ENCODE data around the gene ATL2.
"Not testable (repeated sequence)": the region's sequence is repeated elsewhere in the genome, so short reads cannot be mapped to it uniquely, and the experiment has no call there.

The ATL2 gene

GRCh38 chr2:38268691-38269327, 108.3 kb downstream of the ATL2 start:
- peak in 2 of 3 donors; percentile 27 to 40 for DNase-seq

- DNase-seq = no peak
Measured at GRCh38 chr2:38268001-38268400, 109.1 kb downstream of the ATL2 start.

- DNase-seq = no peak
Measured at GRCh38 chr2:38267270-38267925, 109.7 kb downstream of the ATL2 start.

- peak; percentile 26 to 47 (median 44) for DNase-seq
Measured at GRCh38 chr2:38266382-38267061, 110.6 kb downstream of the ATL2 start.

- DNase-seq = peak in 1 of 3 donors; percentile 27
Measured at GRCh38 chr2:38265461-38265860, 111.6 kb downstream of the ATL2 start.

GRCh38 chr2:38264396-38265221, 112.5 kb downstream of the ATL2 start:
- peak in 2 of 3 donors; percentile 33 to 34 for DNase-seq

GRCh38 chr2:38263293-38263692, 113.8 kb downstream of the ATL2 start:
- no peak for DNase-seq

GRCh38 chr2:38262069-38262871, 114.8 kb downstream of the ATL2 start:
- DNase-seq = no peak

GRCh38 chr2:38261569-38262068, 115.5 kb downstream of the ATL2 start:
- DNase-seq = peak; percentile 27 to 43 (median 34)

- no peak for DNase-seq
Measured at GRCh38 chr2:38260972-38261371, 116.1 kb downstream of the ATL2 start.

GRCh38 chr2:38260469-38260868, 116.6 kb downstream of the ATL2 start:
- peak; percentile 55 to 78 (median 77) for DNase-seq

- peak; percentile 66 to 88 (median 88) for DNase-seq
Measured at GRCh38 chr2:38259311-38259710, 117.8 kb downstream of the ATL2 start.

GRCh38 chr2:38257680-38258079, 119.4 kb downstream of the ATL2 start:
- DNase-seq = not testable (repeated sequence)

- DNase-seq = no peak
Measured at GRCh38 chr2:38256610-38257009, 120.5 kb downstream of the ATL2 start.

GRCh38 chr2:38255211-38255610, 121.9 kb downstream of the ATL2 start:
- no peak for DNase-seq

- no peak for DNase-seq
Measured at GRCh38 chr2:38254796-38255195, 122.3 kb downstream of the ATL2 start.

GRCh38 chr2:38251940-38252339, 125.1 kb downstream of the ATL2 start:
- no peak for DNase-seq

GRCh38 chr2:38248707-38249106, 128.4 kb downstream of the ATL2 start:
- no peak for DNase-seq

GRCh38 chr2:38248255-38248654, 128.8 kb downstream of the ATL2 start:
- DNase-seq = no peak

GRCh38 chr2:38246105-38246504, 131.0 kb downstream of the ATL2 start:
- DNase-seq = no peak

- peak in 1 of 3 donors; percentile 10 for DNase-seq
Measured at GRCh38 chr2:38245114-38245641, 131.9 kb downstream of the ATL2 start.

GRCh38 chr2:38244301-38244700, 132.8 kb downstream of the ATL2 start:
- DNase-seq = no peak
